HG02763 (cell line): ENCODE measurements around the gene E2F4.

Experiments used
- ATAC-seq: cut with Tn5 transposase; IDR thresholded peaks from one replicate; pipeline ENCODE4 v1.9.1; 2021; ENCODE audit warnings: mild to moderate bottlenecking, moderate library complexity; ENCODE audit not compliant: unreplicated experiment

E2F4 gene

GRCh38 chr16:67247192-67248072, 55.5 kb downstream of the E2F4 start, which contains the start of gene FHOD1:
Gene FHOD1, minus strand, starts transcription at chr16:67247481. Its CDS starts 71 bp downstream, at chr16:67247410.
- ATAC-seq = peak; percentile 47

- ATAC-seq = no peak
Measured at GRCh38 chr16:67248073-67248400, 56.1 kb downstream of the E2F4 start.
